IPS-NIHi11 (cell line): Measurements from ENCODE around the gene TMA7B.

ENCODE experiments used
- DNase-seq: peaks from one replicate; pipeline ENCODE4 v3.0.0; 2012; ENCODE audit warnings: mixed read lengths, low spot score

The TMA7B gene

DNA sequence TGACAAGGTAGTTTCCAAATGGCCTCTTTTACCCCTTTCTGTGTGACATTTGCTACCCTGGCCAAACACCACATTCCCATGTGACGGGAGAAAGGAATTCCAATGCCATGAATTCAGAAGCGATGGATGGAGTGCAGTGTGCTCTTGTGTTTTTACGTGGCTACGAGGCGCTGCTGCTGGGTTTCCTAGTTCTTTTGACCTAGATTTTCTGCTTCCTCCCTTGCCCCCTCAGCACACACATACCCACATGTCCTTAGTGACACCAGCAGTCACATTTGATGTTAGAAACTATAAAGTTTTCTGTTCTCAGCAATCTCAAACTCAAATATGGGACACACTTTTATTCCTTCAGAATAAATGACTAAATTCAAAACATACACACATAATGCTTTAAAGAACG, 7.8 kb upstream of the TMA7B start:
- no peak for DNase-seq

DNA sequence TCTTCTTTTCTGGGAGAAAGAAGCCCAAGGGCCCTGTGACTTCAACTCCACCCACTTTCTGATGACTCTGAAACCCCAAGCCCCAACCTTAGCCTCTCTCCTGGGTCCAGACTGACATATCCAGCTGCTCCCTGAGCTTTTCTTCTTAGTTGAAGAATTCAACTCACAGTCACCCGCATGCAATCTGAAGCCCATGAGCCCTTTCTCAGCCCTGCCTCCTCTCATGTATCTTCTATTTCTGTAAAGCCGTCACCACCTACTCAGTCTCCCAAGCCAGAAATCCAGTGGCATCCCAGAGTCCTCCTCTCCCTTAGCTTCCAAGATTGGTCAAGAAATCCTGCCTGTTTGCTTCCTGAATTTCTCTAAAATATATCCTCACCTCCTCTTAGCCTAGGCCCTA, 7.1 kb upstream of the TMA7B start:
- no peak for DNase-seq

GRCh38 chr22:39954584-39955055, 5.6 kb upstream of the TMA7B start:
- DNase-seq, result no peak

GRCh38 chr22:39955675-39956074, 4.5 kb upstream of the TMA7B start:
- no peak for DNase-seq

GRCh38 chr22:39956932-39957664, 3.1 kb upstream of the TMA7B start:
- no peak for DNase-seq

DNA sequence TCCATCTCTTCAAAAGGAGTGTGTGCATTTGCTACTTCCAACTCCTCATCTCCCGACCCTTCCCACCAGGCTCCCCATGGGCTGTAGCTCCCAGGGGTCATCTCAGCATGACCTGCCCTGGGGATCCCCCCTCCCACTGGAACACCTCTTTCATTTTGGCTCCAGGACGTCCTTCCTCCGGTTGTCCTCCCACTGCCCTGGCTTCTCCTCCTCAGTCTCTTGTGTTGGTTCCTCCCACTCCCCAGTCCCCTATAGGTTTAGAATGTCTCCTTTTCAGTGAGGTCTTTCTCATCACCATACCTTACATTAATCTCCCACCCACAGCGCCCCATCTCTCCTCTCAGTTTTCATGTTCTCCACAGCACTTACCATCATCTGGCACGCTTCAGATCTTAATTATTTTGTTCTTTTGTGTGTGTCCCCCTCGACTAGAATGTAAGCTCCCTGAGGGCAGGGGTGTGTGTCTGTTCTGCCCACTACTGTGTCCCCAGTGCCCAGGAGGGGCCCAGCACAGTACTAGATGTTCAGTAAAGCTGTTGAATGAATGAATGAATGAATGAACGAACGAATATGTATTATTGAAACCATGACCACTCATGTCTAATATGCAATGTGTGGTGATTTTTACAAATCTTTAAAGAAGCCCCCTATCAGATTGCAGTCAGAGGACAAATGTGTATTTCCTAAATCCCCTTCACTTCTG, 2.0 kb upstream of the TMA7B start:
- no peak for DNase-seq

- no peak for DNase-seq
Observed at GRCh38 chr22:39958949-39959639, 1.1 kb upstream of the TMA7B start.

GRCh38 chr22:39960791-39961746, 872 bp downstream of the TMA7B start:
- DNase-seq, result no peak

GRCh38 chr22:39962071-39962470, 1.9 kb downstream of the TMA7B start:
- DNase-seq, result no peak

GRCh38 chr22:39965748-39966147, 5.6 kb downstream of the TMA7B start:
- no peak for DNase-seq

- no peak for DNase-seq
Observed at GRCh38 chr22:39966470-39966869, 6.3 kb downstream of the TMA7B start.

GRCh38 chr22:39967103-39967829, 7.1 kb downstream of the TMA7B start:
- no peak for DNase-seq

- DNase-seq, result peak; percentile 29
Observed at GRCh38 chr22:39967996-39968972, 8.1 kb downstream of the TMA7B start.

GRCh38 chr22:39970742-39971141, 10.5 kb downstream of the TMA7B start:
- no peak for DNase-seq

DNA sequence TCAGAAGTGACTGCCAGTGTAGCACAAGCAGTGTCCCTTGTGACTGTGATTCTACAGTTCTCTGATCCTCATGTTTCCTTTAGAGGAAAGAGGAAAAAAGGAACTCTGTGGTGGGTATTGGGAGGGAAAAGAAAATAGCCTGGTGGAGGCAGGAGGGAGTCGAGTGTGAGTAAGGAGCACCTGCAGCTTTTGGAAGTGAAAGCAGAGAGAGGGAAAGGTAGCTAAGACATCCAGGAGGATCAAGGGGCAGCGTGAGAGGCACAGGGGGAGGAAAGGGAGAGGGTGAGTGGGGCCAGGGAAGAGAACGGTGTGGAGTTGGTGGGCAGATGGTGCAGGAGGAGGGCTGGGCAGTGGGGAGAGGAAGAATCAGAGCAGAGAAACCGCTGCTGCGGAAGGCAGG, 12.4 kb downstream of the TMA7B start:
- DNase-seq, result no peak

- no peak for DNase-seq
Observed at GRCh38 chr22:39973656-39974055, 13.5 kb downstream of the TMA7B start.

GRCh38 chr22:39974065-39974464, 13.9 kb downstream of the TMA7B start:
- no peak for DNase-seq

DNA sequence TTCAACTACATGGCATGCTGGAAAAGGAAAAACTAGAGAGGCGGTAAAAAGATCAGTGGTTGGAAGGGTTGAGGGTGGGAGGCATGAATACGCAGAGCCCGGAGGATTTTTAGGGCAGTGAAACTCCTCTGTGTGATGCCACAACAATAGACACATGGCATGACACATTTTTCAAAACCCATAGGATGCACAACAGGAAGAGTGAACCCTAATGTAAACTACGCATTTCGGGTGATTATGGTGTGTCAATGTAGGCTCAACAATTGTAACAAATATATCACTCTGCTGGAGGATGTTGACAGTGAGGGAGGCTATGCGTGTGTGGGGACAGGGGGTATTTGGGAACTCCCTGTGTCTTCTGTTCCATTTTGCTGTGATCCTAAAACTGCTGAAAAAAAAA, 18.9 kb downstream of the TMA7B start:
- no peak for DNase-seq

GRCh38 chr22:39979458-39979857, 19.3 kb downstream of the TMA7B start:
- no peak for DNase-seq

DNA sequence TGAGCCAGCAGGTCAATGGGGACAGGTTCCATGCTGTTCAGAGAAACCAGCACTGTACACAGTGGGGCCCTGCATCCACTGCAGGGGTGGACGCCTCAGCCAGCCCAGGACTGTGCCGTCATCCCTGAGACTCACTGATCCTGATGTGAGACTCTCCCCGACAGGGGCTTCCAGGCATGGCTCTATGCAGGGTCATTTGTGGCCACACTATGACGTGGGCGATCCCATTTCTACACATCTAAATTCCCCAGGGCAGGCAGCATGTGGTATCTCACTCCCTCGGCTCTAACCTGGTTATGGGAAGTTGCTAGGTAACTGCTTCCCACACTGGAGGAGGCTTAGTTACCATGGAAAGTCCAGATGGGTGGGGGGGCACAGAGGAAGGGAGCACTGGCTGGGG, 20.4 kb downstream of the TMA7B start:
- no peak for DNase-seq
